GM18873 (cell line): Measurements from ENCODE around the gene GNG7.
"Not testable (repeated sequence)": the region's sequence is repeated elsewhere in the genome, so short reads cannot be mapped to it uniquely, and the experiment has no call there.

Experiments
- ATAC-seq: cut with Tn5 transposase; IDR thresholded peaks from one replicate; pipeline ENCODE4 v1.9.1; 2021; ENCODE audit warnings: mild to moderate bottlenecking, moderate library complexity, moderate number of reproducible peaks; ENCODE audit not compliant: unreplicated experiment, low FRiP score

GNG7 gene

DNA sequence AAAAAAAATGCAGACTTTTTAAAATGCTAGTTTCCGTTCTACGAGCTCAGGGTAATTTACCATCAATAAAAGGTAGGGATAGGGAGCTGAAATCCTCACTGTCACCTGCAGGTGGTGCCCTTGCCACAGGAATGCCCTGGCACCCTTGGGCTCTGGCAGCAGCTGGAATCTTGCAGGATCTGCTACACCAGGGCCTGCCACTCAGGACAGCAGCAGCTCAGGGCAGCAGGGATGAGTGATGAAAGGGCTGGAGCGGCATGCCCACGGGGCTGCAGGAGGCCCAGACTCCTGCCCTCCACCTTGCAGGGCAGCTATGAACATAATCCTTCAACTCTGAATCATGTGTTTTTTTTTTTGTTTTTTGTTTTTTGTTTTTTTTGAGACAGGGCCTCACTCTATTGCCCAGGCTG is 54.0 kb downstream of the GNG7 start:
- no peak for ATAC-seq

DNA sequence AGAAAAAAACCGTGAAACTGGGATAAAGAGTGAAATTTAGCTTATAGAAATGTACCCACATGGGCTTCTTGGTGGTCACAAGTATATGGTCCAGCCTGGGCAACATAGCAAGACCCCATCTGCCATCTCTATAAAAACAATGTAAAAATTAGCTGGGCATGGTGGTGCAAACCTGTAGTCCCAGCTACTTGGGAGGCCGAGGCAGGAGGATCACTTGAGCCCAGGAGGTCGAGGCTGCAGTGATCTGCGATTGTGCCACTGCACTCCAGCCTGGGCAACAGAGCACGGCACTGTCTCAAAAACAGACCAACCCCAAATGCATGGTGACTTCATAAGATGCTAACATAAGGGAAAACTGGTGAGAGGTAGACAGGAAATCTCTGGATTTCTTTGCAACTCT is 54.4 kb downstream of the GNG7 start:
- no peak for ATAC-seq

DNA sequence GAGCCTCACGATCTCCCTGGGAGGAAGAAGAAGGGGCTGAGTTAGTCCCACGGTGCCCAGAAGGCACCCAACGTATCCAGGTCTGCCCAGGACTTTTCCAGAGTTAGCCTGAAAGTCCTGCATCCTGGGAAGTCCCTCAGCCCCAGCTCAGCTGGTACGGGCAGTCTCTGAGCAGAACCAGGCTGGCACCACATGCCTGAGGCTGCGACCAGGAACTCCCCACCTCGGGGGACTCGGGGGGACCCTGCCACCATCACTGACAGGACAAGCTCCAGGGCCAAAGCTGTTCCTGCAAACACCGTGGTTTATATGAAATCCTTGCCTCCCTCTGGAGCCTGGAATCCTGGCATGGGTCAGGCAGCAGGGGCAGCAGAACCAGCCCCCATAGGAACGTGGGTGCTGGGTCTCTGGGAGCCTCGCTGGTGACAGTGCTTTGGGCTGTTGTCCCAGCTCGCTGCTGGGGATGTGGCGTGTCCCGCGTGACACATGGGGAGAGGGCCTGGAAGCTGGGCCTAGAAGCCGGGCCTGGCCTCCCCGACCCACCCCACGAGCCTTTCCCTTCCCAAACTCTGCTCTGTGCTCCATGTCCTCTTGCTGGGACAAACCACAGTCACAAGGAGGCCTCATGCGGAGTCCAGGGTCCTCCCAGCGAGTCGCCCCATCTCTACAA is 55.5 kb downstream of the GNG7 start:
- no peak for ATAC-seq

DNA sequence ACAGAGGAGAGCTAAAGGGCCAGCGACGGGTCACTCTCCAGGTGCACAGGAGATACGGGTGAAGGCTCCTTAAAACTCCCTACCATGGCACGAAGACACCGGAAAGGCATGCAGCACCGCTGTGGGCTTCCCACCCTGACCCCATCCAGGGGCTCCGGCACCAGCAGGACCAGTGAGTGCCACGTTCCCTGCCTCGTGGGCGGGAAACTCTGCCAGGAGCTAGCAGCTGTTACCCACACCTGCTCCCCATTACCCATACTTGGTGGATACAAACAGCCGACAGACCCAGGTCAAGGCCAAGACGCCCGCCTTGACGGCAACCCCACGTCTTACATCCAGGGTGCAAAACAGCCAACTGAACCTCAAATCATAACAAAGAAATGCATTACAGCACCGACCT is 56.7 kb downstream of the GNG7 start:
- no peak for ATAC-seq

DNA sequence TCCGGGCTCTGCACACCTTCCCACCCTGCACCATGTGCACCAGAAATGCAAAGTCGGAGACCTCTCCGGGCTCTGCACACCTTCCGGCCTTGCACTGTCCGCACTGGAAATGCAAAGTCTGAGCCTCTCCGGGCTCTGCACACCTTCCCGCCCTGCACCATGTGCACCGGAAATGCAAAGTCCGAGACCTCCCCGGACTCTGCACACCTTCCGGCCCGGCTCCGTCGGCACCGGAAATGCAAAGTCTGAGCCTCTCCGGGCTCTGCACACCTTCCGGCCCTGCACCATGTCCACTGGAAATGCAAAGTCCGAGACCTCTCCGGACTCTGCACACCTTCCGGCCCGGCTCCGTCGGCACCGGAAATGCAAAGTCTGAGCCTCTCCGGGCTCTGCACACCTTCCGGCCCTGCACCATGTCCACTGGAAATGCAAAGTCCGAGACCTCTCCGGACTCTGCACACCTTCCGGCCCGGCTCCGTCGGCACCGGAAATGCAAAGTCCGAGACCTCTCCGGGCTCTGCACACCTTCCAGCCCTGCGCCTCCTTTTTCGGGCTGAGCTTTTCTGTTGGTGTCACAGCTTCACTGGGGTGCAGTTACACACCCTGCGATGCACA is 59.3 kb downstream of the GNG7 start:
- ATAC-seq = not testable (repeated sequence)

DNA sequence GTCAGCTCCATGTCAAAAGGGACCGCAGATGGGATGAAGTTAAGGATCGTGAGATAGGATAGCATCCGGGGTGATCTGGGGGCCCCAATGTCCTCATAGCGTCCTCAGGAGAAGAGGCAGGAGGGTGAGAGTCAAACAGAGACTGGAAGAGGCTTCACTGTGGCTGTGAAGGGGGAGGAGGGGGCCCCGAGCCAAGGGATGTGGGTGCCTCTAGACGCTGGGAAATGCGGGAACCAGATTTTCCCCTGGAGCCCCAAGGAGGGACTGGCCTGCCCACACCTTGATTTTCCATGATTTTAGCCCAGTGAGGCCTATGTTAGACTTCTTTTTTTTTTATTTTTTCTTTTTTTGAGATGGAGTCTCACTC is 61.2 kb downstream of the GNG7 start:
- ATAC-seq = no peak

DNA sequence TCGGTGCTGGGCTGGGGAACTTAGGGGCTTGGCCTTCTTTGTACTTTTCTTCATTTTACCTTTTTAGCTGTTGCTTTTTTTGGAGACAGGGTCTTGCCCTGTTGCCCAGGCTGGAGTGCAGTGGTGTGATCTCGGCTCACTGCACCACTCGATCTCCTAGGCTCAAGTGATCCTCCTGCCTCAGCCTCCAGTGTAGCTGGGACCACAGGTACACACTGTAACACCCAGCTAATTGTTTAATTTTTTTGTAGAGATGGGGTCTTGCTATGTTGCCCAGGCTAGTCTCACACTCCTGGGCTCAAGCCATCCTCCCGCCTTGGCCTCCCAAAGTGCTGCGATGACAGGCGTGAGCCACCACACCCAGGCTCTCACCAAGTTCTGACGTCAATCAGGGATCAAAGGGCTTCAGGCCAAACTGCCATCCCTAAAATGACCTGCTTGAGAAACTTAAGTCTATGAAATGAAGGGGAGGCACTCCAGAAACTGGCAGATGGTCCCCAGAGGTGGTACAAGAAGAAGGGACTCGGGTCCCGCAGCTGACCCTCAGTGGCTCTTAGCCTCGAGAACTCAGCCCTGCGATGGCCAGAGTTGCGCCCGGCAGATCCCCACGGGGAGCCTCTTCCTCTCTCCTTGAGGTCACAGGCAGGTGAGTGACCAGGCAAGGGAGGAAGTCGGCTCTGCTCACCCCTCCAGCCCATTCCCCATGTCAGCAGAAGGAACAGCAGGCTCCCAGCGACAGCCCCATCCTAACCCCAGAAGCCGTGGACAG is 61.7 kb downstream of the GNG7 start:
- no peak for ATAC-seq

DNA sequence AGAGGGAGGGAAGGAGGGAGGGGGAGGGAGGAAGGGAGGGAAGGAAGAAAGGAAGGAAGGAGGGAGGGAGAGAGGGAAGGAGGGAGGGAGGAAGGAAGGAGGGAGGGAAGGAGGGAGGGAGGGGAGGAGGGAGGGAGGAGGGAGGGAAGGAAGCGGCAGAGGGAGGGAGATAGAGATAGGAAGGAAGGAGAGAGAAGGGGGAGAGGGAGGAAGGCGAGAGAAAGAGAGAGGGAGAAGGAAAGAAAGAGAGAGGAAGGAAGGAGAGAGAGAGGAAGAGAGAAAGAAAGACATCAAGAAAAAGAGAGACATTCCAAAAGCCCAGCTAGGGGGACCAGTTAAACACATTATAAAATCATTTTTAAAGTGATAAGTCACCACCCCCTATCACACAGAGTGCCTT is 62.5 kb downstream of the GNG7 start:
- no peak for ATAC-seq

DNA sequence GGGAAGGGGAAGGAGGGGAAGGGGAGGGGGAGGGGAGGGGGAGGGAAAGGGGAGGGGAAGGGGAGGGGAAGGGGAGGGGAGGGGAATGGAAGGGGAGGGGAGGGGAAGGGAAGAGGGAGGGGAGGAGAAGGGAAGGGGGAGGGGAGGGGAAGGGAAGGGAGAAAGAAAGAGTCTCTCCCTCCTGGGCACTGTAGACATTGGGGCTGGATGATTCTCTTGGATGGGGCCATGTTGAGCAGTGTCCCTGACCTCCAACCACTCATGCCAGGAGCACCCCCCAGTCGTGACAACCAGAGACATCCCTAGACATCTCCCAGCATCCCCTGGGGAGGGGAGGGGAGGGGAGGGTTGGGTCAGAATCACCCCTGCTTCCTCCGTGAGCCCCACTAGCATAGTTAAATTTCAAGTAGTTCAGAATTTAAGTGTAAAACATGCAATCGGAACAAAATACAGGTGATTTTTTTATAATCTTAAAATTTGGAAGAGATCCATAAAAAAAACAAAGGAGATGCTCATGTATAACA is 64.0 kb downstream of the GNG7 start:
- ATAC-seq = no peak

DNA sequence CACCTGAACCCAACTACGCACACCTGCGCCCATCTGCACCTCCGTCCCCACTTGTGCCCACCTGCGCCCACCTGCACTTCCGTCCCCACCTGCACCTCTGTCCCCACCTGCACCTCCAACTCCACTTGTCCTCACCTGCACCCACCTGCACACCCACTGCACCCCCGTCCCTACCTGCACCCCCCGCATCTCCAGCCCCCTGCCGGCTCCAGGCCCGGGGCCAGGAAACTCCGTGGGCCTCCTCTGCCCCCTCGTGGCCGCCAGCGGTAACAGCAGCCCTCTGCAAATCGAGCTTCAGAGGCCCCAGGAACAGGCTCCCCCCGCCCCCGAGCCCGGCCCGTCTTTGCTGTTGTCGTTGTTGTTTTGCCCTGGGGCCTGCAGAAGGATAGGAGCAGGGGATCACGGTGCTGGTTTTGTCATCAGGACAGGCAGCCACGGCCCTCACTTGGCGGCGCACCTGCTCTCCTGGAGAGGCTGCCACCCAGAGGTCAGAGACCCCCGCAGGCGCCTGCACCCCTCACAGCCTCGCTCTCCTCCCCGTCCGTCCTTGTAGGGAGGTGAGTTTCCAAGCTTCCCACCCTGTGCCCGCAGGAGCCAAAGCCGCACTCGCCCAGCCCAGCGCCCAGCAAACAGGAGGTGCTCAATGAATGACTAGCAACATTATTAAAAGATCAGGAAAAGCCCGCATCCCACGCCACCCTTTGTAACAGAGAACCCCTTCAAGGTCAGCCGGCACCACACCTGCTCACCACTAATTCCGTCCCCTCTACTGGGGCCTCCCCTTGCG is 65.4 kb downstream of the GNG7 start:
- no peak for ATAC-seq

DNA sequence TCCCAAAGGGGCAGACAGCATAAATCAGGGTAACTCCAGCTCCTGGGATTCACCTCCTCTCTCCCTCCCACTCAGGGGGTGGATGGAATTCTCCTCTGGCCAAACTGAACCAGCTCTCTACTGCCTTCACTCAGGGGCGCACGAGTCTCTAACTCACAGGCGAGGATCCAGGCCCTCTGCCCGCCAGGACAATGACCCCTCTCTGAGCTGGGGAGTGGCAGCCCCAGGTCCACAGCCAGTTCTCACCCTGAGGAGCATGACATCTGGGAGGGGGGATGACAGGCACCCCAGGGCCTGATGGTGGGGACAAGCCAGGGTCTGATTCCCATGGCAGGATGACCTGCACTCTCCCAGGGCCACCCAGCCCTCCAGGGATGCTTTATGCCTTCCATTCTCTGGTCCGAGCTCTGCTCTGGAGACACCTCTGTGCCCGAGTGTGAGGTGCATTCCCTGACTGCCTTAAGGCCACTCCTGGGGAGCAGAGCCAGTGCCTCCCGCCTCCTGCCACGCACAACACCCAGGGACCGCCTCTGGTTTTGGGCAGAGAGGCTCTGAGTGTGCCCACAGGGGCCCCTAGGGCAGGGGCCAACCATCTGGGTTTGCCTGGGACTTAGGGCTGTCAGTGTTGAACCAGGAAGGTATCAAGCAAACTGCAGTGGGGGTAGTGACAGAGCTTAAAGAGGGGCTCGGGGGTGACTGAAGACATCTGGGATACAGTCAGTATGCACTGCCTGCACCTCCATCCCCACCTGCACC is 66.2 kb downstream of the GNG7 start:
- no peak for ATAC-seq

DNA sequence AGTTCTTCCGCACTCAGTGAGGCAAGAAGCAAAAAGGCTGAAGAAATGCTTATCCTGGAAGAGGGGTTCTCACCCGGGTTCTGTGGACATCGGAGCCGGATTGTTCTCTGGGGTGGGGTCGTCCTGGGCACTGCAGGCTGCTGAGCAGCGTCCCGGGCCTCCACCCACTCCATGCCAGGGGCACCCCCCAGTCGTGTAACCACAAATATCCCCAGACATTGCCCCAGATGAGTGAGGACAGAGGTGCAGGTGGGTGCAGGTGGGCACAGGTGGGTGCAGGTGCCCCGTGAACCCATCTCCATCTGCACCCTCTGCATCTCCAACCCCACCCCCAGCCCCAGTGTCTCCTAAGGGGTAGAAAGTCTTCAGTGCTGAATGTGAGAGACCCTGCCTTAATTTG is 67.5 kb downstream of the GNG7 start:
- ATAC-seq = no peak

DNA sequence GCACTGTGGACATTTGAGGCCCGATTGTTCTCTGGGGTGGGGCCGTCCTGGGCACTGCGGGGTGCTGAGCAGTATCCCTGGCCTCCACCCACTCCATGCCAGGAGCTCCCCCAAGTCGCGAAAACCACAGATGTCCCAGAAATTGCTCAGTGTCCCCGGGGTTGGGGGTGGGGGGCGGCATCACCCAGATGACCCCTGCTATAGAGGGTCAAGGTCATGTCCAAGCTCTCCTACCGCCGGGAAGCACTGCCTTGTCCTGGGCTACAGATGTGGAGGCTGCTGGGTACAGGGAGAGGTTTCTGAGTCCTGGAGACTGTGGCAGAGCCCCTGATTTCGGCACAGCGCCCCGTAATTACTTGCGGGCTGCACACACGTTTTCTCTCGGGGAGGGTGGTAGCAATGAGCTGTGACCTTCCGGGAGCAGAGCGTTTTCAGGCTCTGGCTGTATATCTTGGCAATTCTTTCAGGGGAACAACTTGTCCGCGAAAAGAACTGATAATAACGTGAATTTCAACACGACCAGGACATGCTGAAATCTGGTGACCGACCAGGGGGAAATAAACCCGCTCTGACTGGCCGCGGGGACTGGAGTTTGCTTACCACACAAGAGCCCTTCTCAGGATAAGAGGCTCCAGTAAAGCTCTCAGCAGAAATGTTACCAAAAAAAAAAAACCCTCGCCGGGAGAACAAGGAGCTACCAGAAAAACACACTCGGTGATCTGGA is 68.1 kb downstream of the GNG7 start:
- no peak for ATAC-seq

DNA sequence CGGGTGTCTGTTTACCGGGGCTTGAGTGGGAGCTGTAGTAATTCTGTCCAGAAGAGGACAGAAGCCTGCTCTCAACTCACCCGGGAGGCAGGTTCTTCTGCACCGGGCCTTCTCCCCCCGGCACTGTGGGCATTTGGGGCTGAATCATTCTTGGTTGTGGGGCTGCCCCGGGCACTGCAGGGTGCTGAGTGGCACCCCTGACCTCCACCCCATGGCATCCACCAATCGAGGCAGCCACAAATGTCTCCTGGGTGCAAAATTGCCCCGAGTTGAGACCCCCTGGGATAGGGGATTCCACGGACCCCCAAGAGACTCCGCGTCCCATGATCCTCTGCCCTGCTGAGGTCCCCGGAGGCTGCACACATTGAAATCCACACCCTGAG is 68.8 kb downstream of the GNG7 start:
- ATAC-seq = no peak

DNA sequence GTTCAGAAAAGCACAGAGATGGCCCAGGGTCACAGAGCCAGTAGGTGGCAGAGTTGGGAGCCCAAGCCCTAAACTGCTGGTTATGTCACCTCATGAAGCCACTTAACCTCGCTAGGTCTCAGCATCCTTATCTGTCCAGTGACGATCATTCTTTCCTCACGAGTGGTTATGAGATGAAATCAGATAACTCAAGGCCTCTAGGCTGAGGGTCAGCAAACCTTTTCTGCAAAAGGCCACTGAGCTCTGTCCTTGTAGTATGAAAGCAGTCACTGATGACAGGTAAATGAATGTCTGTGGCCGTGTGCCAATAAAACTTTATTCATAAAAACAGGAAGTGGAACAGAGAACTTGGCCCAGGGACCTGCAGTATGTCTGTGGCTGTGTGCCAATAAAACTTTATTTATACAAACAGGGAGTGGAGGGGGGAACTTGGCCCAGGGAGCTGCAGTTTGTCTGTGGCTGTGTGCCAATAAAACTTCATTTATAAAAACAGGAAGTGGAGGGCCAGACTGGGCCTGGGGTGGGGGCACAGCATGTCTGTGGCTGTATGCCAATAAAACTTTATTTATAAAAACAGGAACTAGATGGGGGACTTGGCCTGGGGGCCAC is 71.2 kb downstream of the GNG7 start:
- ATAC-seq = no peak

DNA sequence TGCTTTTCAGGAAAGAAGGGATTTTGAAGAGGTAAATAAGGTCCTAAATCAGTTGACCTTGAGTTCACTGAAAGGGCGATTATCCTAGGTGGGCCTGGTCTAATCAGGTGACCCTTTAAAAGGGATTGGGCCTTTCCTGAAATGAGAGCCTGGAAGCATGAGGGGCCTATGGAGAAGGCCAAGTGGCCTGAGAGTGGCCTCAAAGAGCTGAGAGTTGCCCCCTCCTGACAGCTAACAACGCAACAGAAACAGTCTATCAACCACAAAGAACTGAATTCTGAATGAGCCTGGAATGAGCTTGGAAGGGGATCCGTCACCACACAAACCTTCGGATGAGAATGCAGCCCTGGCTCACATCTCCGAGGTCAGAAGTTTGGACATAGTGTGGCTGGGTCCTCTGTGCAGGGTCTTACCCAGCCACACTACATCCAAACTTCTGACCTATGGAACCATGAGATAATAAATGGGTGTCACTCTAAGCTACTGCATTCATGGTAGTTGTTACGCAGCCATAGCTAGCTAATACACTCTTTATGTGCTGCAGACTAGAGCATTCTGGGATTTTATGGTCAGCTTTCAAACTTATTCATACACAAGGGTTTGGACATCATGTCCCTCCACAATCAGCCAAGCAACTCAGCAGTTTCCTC is 72.0 kb downstream of the GNG7 start:
- no peak for ATAC-seq

DNA sequence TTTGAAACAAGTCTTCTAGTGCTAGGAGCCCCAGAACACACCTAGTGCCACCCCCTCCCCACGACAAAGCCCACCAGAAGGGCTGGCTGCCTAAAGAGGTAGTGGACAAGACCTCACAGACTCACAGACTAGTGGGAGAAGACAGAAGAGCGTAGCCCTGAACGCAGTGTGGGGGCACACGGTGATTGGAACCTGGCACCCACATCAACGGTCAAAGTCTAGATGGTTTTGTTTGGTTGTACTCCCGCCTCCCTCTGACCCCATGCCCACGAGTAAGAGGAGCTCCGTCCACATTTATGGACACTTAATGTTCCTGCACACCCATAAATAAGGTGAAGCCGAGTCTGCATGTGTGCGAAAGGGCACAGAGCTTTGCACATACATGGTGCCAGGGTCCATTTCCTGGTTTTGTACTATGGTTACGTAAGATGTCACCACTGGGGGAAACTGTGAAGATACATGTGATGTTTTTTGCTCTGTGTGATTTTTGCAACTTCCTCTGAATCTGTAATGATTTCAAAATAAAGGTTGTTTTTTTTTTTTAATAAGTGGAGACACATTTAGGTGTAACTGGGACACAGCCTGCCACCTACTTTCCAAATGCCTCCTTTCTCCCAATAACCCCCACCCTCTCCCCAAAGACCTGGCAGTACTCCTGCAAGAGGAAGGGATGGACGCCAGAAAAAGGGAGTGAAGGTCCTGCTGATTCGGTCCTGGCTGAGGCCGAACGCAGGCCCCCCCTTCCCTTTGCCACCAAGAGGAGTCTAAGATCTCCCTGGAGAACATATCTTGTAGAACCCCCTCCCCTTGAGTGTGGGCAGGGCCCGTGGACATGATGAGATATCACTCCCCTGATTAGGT is 72.8 kb downstream of the GNG7 start:
- no peak for ATAC-seq

DNA sequence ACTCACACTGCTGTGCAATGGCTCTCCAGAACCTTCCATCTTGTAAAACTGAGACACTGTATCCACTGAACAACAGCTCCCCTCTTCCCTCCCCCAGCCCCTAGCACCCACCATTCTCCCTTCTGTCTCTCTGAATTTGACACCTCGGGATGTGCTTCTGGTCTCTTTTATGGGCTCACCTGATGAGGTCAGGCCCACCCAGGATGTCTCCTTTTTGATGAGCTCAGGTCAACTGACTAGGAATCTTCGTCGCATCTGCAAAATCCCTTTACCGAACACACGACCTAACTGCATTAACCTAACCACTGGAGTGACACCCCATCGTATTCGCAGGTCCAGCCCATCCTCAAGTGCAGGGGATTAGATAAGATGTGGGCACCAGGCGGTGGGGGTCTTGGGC is 73.9 kb downstream of the GNG7 start:
- ATAC-seq = no peak
